Sigmoid colon (tissue), 7 donors: ENCODE measurements around the gene TSPEAR. TPM values are rescaled to one million over a fixed set of nuclear protein-coding genes. Genes with fewer than 3 reads are reported as not detected.

Source experiments
- DNase-seq: peaks from one replicate; pipeline ENCODE4 v3.0.0-alpha.2; 2019
- H3K27ac ChIP-seq, 4 donors: fragments of 200-600 bp; sonication (generic); one replicate each; pipeline ENCODE4 v1.5.1; 2016 to 2019; ENCODE audit warnings: mild to moderate bottlenecking in 1 of 4
- H3K27me3 ChIP-seq, 3 donors: fragments of 200-600 bp; sonication (generic); one replicate each; pipeline ENCODE4 v1.5.1; 2019; ENCODE audit warnings: mild to moderate bottlenecking in 1 of 3
- H3K36me3 ChIP-seq, 4 donors: fragments of 200-600 bp; sonication (generic); one replicate each; pipeline ENCODE4 v1.5.1; 2016 to 2019
- H3K4me1 ChIP-seq, 4 donors: fragments of 200-600 bp; sonication (generic); one replicate each; pipeline ENCODE4 v1.5.1; 2017 to 2019
- H3K4me3 ChIP-seq, 4 donors: fragments of 200-600 bp; sonication (generic); one replicate each; pipeline ENCODE4 v1.5.1; 2017 to 2019; ENCODE audit warnings: mild to moderate bottlenecking in 2 of 4, moderate library complexity in 1 of 4
- H3K9me3 ChIP-seq, 4 donors: fragments of 200-600 bp in 3 of 4; sonication (generic) in 3 of 4; one replicate each; pipeline versions ENCODE4 v1.5.1 to v1.6.1; 2013 to 2019
- CTCF ChIP-seq, 4 experiments: fragments of 450-650 bp in 3 of 4; fragments of 200-600 bp in 1 of 4; IDR thresholded peaks; one replicate each; pipeline ENCODE4 v1.5.1; 2016 to 2019; ENCODE audit warnings: antibody characterized with exemption in 4 of 4, mild to moderate bottlenecking in 3 of 4, moderate library complexity in 2 of 4
- EP300 ChIP-seq, 4 donors: sonication (generic); formaldehyde crosslinking; IDR thresholded peaks; one replicate each; pipeline ENCODE4 v1.6.1; 2017; ENCODE audit warnings: antibody characterized with exemption in 4 of 4
- POLR2A ChIP-seq, 2 donors: fragments of 450-650 bp; IDR thresholded peaks; one replicate each; pipeline ENCODE4 v1.6.1; 2016; ENCODE audit warnings: antibody characterized with exemption in 2 of 2, mild to moderate bottlenecking in 2 of 2, moderate library complexity in 2 of 2
- POLR2AphosphoS5 ChIP-seq, 4 donors: sonication (generic); formaldehyde crosslinking; IDR thresholded peaks; one replicate each; pipeline ENCODE4 v1.6.1; 2017; ENCODE audit warnings: antibody characterized with exemption in 4 of 4
- WGBS, 2 donors: extraction: QIAGEN DNeasy Blood & Tissue Kit; methylation state at CpG; one replicate each; pipeline ENCODE4 v1.1.7; 2013; 5-methylcytosine and 5-hydroxymethylcytosine counted together
- intact Hi-C: fragments of 100-400 bp; cut with DNase I; formaldehyde crosslinking; loops from one replicate; pipeline ENCODE4 v1.15.1; 2023
- polyA plus RNA-seq, 3 donors: library from polyadenylated mRNA; stranded (reverse); fragments of 200-250 nt; gene quantifications; one replicate each; pipeline ENCODE4 v1.2.3, GENCODE V29; 2013
- total RNA-seq, 4 donors: library from RNA; depleted of rRNA; stranded (reverse); fragments of >200 nt; gene quantifications; one replicate each; pipeline ENCODE4 v1.1.0, GENCODE V29; 2016
- donor health status: healthy with polysubstance abuse.
- donor health status: Bipolar disorder and iron deficiency.
- donor health status: healthy.

TSPEAR gene
- total and polyA plus RNA-seq, 7 donors = under 0.01 to 0.20 TPM; not detected in 5

- H3K4me1 ChIP-seq = peaks cover 0 to 22% (median 8%) of the 10 kb centered on the region in 4 donors
- intact Hi-C loops = no loop called here
- H3K36me3 ChIP-seq = no peaks in the 10 kb centered on the region
- DNase-seq = peak; percentile 46
- H3K27me3 ChIP-seq = no peaks in the 10 kb centered on the region
- H3K9me3 ChIP-seq = no peaks in the 10 kb centered on the region
- TF ChIP-seq EP300 (IDR thresholded peaks at IDR 0.05) (peak in 2 of 4 donors; percentile 35 to 50), POLR2AphosphoS5 (IDR thresholded peaks at IDR 0.05) (peak in 1 of 4 donors; percentile 9), POLR2A (IDR thresholded peaks at IDR 0.05) (no peak), CTCF (IDR thresholded peaks at IDR 0.05) (no peak)
- H3K27ac ChIP-seq = peak overlapping the region in 1 of 4 donors; percentile 51
- 88 to 92% methylated on average over 17 of the region's 17 CpGs for WGBS, 2 donors
- no peak overlapping the region for H3K4me3 ChIP-seq
Observed at GRCh38 chr21:44475266-44475845, 236.0 kb downstream of the TSPEAR start.

- Histone ChIP-seq H3K36me3 (no peaks in the 10 kb centered on the region), H3K9me3 (no peaks in the 10 kb centered on the region), H3K27ac (no peak overlapping the region), H3K4me3 (no peak overlapping the region), H3K27me3 (no peaks in the 10 kb centered on the region), H3K4me1 (peaks cover 0 to 18% (median 8%) of the 10 kb centered on the region in 4 donors)
- intact Hi-C loops = no loop called here
- 90 to 91% methylated on average over 19 of the region's 19 CpGs for WGBS, 2 donors
- DNase-seq = peak; percentile 45
- no peak for TF ChIP-seq POLR2A (IDR thresholded peaks at IDR 0.05)
- no peak for TF ChIP-seq POLR2AphosphoS5 (IDR thresholded peaks at IDR 0.05)
- TF ChIP-seq CTCF (IDR thresholded peaks at IDR 0.05) = no peak
- TF ChIP-seq EP300 (IDR thresholded peaks at IDR 0.05) = no peak
Observed at GRCh38 chr21:44473915-44474555, 237.3 kb downstream of the TSPEAR start.

GRCh38 chr21:44471996-44472395 is 239.4 kb downstream of the TSPEAR start:
- H3K27me3 ChIP-seq = no peaks in the 10 kb centered on the region
- H3K4me3 ChIP-seq = no peak overlapping the region
- no peak for DNase-seq
- 86 to 89% methylated on average over 6 of the region's 6 CpGs for WGBS, 2 donors
- no peaks in the 10 kb centered on the region for H3K4me1 ChIP-seq
- intact Hi-C loops = no loop called here
- H3K36me3 ChIP-seq = no peaks in the 10 kb centered on the region
- TF ChIP-seq CTCF (IDR thresholded peaks at IDR 0.05) (no peak), POLR2A (IDR thresholded peaks at IDR 0.05) (no peak), POLR2AphosphoS5 (IDR thresholded peaks at IDR 0.05) (no peak)
- H3K27ac ChIP-seq = no peak overlapping the region
- no peaks in the 10 kb centered on the region for H3K9me3 ChIP-seq

- DNase-seq = no peak
- intact Hi-C loops = no loop called here
- no peak for TF ChIP-seq CTCF (IDR thresholded peaks at IDR 0.05)
- no peak for TF ChIP-seq POLR2A (IDR thresholded peaks at IDR 0.05)
- no peak for TF ChIP-seq POLR2AphosphoS5 (IDR thresholded peaks at IDR 0.05)
- TF ChIP-seq EP300 (IDR thresholded peaks at IDR 0.05) = no peak
- Histone ChIP-seq H3K4me3 (no peak overlapping the region), H3K9me3 (no peaks in the 10 kb centered on the region), H3K27me3 (no peaks in the 10 kb centered on the region), H3K27ac (no peak overlapping the region), H3K4me1 (no peaks in the 10 kb centered on the region), H3K36me3 (no peaks in the 10 kb centered on the region)
Observed at GRCh38 chr21:44471341-44471740, 240.0 kb downstream of the TSPEAR start.

- Histone ChIP-seq H3K36me3 (no peaks in the 10 kb centered on the region), H3K9me3 (no peaks in the 10 kb centered on the region), H3K27ac (no peak overlapping the region), H3K27me3 (no peaks in the 10 kb centered on the region), H3K4me1 (peaks cover 0 to 7% (median 0%) of the 10 kb centered on the region in 4 donors), H3K4me3 (no peak overlapping the region)
- DNase-seq = no peak
- TF ChIP-seq POLR2A (IDR thresholded peaks at IDR 0.05) (no peak), CTCF (IDR thresholded peaks at IDR 0.05) (no peak), POLR2AphosphoS5 (IDR thresholded peaks at IDR 0.05) (no peak), EP300 (IDR thresholded peaks at IDR 0.05) (no peak)
- 93 to 95% methylated on average over 15 of the region's 15 CpGs for WGBS, 2 donors
- intact Hi-C loops = no loop called here
Observed at GRCh38 chr21:44467859-44468195, 243.5 kb downstream of the TSPEAR start.
